ENCODE data around the gene IKBKE.

- TF ChIP-seq EZH2 (IDR thresholded peaks at IDR 0.05; ENCODE audit: insufficient read depth, poor library complexity, severe bottlenecking) (no peak), EZH2phosphoT487 (IDR thresholded peaks at IDR 0.05; ENCODE audit: insufficient read depth, low read depth) (no peak)
These were observed 1.7 kb upstream of the IKBKE start for GRCh38 chr1:206468571-206468970.
